ENCODE results near the gene OSBP. TPM values are rescaled to one million over a fixed set of nuclear protein-coding genes. Genes with fewer than 3 reads are reported as not detected.

OSBP gene
- polyA plus RNA-seq, 1 donor, result 61.6 TPM

DNA sequence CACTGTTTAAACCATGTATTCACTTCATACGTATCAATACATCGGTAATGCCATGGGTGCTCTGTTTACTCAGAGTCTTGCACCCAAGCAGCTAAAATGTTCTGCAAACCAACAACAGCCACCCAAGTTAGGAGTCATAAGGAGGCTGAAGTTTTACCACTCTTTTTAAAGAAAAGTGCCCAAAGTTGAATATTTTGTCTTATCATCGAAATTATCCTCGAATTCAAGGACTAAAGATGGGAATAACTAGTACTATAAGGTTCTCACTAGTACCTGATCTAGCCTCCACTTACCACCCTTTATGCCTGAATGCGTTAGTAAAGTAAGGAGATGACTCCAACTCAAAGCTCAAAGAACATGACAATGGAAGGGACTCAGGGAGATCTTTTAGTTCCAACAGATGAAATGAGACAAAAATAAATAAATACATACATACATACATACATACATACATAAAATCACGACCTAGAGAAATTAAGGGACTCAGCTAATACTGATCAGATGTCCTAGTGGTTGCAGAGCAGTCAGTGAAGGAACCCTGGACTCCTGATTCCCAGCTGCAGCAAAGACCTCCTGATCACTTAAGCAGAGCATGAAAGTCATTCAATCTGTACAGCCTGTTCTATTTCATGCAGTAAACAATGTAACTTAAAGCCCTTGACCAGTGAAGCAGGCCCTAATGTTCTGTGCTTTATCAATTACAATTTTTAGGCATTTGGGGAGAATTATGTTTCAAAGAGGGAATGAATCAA lies 7.7 kb downstream of the OSBP start:
- no peak for DNase-seq

DNA sequence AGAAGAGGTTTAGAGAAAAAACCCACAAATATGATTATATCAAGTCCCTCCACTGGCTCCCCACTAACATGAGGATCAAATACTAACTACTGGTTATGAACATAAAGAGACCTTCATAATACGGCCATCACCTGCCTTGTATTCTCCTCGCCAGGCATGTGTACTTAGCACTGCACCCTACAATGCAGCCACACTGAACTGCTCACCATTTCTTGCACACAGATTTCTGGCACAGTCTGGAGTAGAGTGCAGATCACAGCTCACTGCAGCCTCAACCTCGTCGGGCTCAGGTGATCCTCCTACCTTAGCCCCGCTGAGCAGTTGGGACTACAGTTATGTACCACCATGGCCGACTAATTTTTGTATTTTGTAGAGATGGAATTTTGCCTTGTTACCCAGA lies 13.1 kb downstream of the OSBP start:
- DNase-seq, result no peak

DNA sequence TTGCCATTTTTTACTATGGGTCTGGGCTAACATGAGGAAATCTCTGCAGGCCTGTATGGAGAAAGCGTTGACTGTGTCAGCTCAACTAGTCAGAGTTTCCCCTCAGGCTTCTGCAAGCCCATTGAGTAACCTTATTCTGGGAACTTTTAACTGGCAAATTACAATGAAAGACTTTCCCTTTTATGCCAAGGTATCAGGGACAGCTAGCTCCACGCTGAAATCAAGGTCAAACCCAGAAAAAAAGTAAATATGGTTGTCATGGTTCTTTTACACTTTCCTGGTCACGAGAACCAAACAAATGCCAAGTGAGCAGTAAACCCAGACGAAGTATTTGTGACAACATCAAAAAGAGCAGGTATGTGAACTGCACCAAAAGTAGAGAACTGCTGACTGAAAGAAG lies 13.8 kb downstream of the OSBP start:
- DNase-seq, result no peak

DNA sequence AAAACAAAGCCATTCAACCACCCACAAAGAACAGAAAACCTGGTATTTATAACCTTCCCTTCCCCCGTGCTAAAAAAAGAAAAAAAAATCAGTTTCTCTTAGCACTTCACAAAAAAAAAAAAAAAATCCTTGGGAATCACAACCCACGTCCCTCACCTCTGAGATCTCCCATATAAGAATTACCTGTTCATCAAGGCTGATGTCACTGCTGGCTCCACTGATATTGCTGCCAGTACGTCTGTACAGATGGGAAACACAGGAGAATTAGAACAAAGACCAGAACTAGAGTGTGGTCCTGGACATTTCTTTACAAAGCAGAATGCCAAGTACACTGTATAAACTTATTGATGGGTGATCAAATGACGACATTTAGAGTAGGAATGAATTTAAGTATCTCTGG lies 14.9 kb downstream of the OSBP start:
- no peak for DNase-seq

DNA sequence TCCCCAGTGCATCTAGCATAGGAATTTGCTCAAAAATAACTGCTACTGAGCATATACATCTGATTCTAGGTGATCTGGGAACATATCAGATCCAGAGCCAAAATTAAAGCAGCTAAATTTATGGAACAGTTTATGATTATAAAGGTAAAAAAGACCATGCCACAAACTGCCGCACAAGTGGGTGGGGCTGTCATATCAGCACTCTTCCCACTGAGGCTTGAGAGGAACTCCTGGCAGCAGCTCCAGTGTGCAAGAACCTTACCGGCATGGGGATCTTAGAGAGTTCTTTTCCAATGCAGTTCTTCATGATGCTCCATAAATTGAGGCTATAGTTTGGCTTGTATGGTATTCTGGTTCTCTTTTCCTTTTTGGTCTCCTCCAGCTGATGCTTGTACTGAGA lies 15.3 kb downstream of the OSBP start:
- DNase-seq, result no peak

DNA sequence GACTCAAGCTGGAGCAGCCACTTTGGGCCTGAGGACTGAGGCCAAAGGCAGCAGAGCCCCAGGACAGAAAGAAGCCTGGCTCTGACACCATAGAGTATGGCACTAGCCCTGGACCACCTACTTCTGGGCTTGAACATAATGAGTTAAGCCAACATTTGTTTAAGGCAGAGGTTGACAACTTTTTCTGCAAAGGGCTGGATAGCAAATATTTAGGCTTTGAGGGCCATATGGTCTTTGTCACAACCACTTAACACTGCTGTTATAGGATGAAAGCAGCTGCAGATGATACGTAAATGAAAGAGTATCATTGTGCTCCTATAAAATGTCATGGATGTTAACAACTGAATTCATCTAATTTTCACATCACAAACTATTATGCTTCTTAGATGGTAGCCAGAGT lies 16.6 kb downstream of the OSBP start:
- no peak for DNase-seq

DNA sequence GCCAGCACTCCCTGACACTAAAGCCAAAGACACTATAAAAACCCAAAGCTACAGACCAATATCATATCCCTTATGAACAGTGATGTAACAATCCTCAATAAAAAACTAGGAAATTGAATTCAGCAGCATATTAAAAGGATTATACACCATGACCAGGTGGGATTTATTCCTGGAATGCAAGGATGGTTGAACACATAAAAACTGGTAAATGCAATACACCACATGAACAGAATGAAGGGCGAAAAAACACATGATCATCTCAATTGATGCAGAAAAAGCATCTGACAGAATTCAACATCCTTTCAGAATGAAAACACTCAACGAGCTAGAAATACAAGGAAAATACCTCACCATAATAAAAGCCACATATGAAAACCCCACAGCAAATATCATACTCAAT lies 31.3 kb downstream of the OSBP start:
- no peak for DNase-seq

DNA sequence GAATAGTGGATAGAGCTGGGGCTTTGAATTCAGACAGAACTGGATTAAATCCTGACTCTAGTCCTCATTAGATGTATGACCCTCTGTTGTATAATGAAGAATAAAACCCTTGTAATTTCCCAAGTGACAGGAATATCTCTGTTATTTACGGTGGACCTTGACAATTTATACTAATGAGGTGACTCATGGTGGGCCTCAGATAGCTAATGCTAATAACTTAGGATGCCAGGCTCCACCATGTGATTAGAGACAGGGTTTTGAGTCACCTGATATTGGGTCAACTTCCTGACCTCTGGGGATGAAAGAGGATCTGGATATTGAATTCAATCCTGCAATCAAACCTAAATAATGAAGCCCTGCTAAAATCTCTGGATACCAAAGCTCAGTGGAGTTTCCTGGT lies 33.6 kb downstream of the OSBP start:
- no peak for DNase-seq

DNA sequence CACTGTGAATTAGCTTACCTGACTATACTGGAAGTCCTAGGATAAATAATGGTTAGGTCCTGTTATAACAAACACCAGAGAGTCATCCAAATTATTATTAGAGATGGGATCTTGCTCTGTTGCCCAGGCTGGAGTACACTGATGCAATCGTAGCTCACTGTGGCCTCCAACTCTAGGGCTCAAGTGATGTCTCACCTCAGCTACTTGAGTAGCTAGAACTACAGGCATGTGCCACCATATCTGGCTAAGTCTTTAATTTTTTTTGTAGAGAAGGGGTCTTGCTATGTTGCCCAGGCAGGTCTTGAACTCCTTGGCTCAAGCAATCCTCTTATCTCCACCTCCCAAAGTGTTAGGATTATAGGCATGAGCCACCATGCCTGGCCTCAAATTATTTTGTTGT lies 37.2 kb downstream of the OSBP start:
- no peak for DNase-seq

DNA sequence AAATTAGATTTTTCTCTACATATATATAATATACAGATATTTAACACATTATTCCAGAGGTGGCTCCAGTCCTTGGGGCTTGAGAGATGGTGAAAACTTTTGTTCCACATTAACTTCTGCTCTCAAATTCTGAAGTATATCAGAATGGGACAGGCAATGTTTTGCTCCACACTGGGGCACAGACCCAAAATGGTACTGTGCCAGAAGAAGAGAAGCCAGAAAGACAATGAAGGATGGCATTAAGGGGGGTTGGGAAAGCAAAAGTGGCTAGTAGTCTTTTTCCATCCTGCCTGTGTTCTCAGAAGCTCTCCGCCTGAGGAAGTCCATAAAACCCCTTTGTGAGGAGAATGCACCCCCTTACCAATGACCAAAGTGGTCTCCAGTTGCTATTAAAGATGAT lies 40.1 kb downstream of the OSBP start:
- no peak for DNase-seq

DNA sequence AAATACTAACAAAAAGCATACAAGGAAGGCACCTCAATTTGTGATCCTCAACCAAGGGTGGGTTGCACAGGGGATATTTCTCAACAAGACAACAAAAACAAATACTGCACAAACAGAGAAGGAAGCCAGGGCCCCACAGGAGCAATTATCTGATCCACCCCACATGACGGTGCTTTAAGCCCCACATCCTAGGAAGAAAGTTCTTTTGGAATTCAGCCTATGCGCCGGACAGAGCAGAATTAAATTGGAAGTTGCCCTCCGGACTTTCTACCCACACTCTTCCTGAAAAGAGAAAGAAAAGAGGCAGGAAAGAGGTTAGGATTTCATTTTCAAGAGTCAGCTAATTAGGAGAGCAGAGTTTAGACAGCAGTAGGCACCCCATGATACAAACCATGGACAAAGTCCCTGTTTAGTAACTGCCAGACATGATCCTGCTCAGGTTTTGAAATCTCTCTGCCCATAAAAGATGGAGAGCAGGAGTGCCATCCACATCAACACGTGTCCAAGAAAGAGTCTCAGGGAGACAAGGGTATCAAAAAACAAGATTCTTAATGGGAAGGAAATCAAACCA lies 40.6 kb downstream of the OSBP start:
- no peak for DNase-seq

DNA sequence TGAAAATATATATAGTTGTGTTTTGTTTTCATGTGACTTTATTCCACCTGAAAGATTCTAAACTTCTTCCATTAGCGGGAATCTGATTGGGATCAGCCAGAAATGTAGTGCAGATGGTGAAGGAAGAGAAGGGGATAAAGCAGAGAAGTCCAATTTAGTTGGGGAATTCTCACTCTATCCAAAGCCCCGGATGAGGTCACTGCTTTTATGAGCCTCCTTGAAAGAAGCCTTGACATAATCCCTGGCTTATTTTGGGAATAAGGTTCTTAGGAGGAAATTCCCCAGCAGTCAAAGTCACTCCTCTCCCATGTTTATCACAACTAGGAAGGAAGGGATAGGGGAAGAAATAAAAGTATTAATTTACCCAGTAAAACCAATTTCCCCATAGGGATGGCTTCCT lies 41.1 kb downstream of the OSBP start:
- DNase-seq, result no peak

DNA sequence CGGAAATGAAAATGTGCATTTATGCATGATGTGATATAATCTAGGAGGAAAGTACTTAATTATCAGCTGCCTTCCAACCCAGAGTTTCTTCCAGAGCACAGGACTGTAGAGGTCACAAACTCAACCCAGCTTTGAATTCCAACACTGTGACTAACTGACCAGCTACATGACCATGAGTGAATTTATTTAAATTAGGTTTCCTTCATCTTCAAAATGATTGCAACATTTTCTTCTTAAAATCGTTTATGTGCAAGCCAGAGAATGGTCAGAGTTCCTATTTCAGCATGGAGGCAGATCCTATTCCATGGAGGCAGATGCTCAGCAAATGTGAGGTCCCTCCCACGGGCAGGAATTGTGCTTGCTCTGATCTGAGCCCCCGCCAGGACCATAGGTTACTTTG lies 42.4 kb downstream of the OSBP start:
- no peak for DNase-seq

DNA sequence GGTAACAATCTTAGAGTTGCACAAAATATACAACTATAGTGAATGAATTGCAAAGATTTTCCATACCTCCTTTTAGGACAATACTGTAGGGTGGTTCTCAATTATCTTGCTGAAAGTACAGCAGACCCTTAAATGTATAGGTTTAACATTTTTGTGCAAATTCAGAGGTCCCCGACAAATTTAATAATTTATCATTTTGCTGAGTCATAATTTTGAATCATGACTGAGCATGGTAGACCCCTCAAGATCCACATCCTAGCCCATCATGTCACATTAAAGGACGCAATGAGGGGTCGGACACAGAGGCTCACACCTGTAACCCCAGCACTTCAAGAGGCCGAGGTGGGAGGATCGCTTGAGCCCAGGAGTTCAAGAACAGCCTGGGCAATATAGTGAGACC lies 43.5 kb downstream of the OSBP start:
- DNase-seq, result no peak

DNA sequence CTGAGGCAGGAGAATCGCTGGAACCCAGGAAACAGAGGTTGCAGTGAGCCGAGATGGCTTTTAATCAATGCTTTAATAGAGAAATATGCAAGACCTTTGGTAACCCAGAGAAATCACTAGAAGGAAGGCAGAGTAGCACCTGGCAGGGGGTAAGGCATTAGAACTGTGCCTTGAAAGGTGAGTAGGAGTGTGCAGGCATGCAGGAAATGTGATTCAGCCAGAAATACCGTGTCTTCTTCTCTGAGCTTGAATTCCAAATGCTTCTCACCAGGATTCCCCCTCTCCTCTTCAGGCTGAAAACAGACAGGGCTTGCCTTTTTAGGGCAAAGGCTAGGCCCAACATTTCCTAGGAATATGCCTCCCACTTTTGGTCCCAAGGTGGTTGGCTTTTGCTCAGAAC lies 53.3 kb downstream of the OSBP start:
- DNase-seq, result no peak

DNA sequence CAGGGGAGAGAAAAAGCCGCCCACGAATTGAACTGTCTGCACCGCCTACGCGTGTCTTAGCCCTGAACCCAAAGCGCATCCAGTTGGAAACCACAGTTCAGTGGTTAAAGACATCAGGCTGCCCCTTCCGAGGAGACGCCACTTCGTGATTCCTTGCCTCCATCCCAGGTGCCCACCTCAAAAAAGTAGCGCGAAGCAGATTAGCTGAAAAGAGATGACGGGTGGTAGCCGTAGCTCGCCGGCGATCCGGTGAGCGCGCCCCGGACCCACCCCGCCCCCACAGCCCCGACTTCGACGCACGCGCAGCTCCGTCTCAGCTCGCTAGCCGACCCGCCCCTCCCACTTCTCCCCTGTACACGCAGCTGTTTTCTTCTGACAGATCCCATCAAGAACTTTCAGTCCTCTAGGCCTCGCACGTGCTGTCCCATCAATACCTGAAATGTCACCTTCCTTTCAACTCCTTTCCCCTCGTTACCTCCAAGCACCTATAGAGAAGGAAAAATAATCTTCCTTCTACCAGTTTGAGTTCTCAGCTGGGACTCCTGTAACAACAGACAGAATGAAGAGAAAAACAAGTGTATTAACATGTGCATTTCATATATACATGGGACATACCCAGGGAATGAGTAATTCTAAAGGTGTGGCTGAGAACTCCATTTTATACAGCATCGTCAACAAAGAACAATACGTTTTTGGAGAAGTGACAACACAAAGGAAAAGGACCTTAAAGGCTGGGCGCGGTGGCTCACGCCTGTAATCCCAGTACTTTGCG lies 54.7 kb downstream of the OSBP start:
- peak; percentile 78 for DNase-seq

DNA sequence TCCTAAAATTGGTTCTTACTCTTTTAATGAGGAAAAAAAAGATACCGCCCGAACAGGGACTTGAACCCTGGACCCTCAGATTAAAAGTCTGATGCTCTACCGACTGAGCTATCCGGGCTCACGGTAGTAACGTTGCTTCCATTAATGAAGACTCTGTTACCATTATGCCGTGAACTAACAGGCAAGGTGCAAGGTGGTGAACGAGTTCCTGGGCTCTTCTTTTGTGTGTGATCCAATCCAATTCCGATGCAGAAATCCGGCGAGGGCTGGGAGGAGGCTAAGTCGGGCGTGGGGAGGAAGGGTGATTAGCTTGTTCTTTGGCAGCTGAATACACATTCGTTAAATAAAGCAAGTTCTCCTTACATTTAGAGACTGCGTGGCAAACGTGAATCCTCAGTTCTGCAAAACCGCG lies 55.3 kb downstream of the OSBP start:
- peak; percentile 80 for DNase-seq

DNA sequence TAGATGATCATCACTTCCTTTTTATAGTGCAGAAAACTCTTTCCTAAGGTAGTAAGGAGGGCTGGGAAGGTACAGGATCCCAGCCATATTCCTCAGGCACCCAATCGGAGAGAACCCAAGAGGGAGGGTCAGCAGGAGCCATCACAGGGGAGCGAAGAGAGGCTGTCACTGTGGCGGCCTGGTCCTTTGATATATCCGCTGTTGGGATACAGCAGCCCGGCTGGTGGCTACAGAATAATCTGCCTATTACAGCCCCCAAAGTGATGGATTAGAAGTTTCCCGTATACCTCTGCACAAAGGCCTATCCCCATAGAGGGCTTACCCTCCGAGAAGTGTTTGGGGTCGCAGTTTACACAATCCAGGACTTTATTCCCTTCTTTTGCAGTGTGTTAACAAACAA lies 55.7 kb downstream of the OSBP start:
- DNase-seq, result no peak

DNA sequence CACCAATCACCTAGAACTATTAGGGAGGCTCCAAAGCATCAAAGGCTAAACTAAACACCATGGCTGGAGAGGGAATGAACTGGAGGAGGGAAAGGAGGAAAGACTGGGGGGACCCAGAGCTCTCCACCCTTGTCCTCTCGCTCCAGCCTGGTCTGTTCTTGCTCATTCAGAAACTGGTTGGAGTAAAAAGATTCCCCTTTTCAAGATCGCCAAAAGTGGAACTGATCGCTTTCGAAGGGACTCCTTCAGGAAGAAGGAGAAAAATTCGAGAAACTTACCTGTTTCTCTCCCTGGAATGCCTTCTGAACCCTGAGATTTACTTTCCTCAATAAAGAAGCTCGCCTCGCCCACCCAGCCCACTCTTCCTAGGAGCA lies 57.3 kb downstream of the OSBP start:
- no peak for DNase-seq

DNA sequence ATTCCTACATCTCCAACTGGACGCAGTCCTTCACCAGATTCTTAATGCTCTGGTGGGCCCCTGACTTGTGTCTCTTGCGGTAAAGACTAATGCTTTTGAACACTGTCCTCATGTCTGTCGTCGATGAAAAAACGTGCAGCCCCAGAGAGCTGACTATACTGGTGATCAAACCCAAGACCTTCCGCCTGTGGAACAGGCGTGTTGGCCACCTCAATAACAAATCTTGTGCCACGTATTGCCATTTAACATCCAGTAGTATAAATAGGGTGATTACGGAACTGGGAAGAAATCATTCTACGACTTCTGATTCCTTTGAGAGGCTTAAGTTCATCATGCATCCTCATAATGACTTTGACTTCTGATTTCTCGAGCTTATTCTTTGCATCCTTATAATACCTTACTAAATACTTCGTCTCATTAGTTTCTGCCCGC lies 58.6 kb downstream of the OSBP start:
- DNase-seq, result no peak

DNA sequence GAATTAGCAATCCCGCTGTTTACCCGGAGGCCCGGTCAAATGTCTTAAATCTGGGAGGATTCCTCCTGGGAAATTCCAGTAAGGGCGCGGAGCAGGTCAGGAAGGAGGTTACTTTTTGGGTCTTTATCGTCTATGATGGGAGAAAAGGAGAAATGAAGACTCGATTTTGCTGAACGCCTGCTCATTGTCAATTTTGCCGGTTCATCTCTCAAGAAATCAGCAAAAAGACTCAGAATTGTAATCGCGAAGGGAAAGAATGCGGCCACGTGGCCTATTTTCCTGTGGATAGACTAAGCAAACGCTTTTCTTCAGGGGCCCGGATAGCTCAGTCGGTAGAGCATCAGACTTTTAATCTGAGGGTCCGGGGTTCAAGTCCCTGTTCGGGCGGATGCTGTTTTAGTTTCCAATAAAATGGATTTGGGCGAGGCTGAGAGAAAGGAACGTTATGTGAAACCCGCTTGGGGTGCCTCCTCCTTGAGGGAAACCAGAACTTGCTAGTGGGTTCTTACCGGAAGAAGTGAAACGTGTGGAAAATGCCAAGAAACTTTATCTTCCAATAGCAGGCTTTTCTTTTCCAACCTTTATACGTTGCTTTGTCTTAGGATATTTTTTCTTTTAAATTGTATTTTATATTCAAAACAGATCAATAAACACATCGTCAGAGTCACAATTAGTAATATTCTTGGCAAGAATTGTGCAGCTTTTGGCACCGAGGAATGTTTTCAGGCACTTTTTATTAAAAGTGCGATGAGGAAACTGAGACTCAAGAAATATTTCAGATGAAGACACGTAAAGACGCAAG lies 59.3 kb downstream of the OSBP start:
- peak; percentile 67 for DNase-seq

DNA sequence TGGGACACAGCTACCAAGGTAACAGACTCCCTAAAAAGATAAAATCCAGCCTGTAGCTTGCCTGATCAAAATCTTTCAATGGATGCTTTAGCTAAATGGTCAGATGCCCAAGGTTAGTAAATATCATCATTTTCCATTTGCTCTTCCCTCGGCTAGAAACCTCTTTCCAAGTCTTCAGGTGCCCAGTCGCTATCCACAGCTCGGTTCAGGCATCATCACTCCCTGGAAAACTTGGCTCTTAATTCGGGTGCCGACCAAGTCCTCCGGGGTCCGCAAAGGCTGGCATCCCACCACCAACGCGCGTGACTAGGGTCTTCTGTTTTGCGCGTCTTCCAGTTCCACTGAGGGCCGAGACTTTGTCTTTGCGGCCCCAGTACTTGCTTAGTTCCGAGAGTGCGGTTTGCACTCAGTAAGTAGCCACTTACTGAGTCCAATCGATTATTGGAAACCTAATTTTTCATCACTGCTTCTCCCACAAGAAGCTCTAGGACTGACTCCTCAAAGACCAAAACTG lies 59.9 kb downstream of the OSBP start:
- DNase-seq, result no peak

DNA sequence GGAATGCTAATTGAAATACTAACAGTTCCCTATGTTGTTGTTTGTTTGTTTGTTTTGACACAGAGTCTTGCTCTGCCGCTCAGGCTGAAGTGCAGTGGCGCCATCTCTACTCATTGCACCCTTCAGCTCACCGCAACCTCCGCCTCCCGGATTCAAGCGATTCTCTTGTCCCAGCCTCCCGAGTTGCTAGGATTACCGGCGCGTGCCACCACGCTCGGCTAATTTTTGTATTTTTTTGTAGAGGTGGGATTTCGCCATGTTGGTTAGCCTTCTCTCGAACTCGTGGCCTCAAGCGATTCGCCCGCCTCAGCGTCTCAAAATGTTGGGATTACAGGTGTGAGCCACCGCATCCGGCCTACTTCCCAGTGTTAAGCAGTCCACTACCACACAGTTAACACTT lies 62.3 kb downstream of the OSBP start:
- DNase-seq, result no peak
